Esophagus muscularis mucosa (tissue), 4 donors: ENCODE results near the gene WBP11.

Source experiments
- EP300 ChIP-seq: sonication (generic); formaldehyde crosslinking; IDR thresholded peaks from one replicate; pipeline ENCODE4 v1.6.1; 2017; ENCODE audit warnings: antibody characterized with exemption
- POLR2A ChIP-seq: fragments of 450-650 bp; IDR thresholded peaks from one replicate; pipeline ENCODE4 v1.6.1; 2017; ENCODE audit warnings: antibody characterized with exemption, moderate library complexity, mild to moderate bottlenecking, low read depth
- TF ChIP-seq, protein P1 (sequence below), 3 experiments: fragments of 200-600 bp in 2 of 3; fragments of 450-650 bp in 1 of 3; sonication (generic) in 2 of 3; IDR thresholded peaks; one replicate each; pipeline ENCODE4 v1.5.1; 2017 to 2019; ENCODE audit warnings: antibody characterized with exemption in 3 of 3, mild to moderate bottlenecking in 2 of 3, moderate library complexity in 1 of 3

GRCh38 chr12:14846042-14846587 lies 42.8 kb upstream of the WBP11 start:
- TF ChIP-seq, protein P1, sequence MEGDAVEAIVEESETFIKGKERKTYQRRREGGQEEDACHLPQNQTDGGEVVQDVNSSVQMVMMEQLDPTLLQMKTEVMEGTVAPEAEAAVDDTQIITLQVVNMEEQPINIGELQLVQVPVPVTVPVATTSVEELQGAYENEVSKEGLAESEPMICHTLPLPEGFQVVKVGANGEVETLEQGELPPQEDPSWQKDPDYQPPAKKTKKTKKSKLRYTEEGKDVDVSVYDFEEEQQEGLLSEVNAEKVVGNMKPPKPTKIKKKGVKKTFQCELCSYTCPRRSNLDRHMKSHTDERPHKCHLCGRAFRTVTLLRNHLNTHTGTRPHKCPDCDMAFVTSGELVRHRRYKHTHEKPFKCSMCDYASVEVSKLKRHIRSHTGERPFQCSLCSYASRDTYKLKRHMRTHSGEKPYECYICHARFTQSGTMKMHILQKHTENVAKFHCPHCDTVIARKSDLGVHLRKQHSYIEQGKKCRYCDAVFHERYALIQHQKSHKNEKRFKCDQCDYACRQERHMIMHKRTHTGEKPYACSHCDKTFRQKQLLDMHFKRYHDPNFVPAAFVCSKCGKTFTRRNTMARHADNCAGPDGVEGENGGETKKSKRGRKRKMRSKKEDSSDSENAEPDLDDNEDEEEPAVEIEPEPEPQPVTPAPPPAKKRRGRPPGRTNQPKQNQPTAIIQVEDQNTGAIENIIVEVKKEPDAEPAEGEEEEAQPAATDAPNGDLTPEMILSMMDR (IDR thresholded peaks at IDR 0.05) = no peak
- no peak for TF ChIP-seq POLR2A
- no peak for TF ChIP-seq EP300
